HG02943 (cell line): ENCODE results near the gene ZC3H18.

Experiments
- ATAC-seq: cut with Tn5 transposase; IDR thresholded peaks from one replicate; pipeline ENCODE4 v1.9.1; 2021; ENCODE audit warnings: mild to moderate bottlenecking, low read depth, moderate library complexity; ENCODE audit not compliant: unreplicated experiment

The ZC3H18 gene

DNA sequence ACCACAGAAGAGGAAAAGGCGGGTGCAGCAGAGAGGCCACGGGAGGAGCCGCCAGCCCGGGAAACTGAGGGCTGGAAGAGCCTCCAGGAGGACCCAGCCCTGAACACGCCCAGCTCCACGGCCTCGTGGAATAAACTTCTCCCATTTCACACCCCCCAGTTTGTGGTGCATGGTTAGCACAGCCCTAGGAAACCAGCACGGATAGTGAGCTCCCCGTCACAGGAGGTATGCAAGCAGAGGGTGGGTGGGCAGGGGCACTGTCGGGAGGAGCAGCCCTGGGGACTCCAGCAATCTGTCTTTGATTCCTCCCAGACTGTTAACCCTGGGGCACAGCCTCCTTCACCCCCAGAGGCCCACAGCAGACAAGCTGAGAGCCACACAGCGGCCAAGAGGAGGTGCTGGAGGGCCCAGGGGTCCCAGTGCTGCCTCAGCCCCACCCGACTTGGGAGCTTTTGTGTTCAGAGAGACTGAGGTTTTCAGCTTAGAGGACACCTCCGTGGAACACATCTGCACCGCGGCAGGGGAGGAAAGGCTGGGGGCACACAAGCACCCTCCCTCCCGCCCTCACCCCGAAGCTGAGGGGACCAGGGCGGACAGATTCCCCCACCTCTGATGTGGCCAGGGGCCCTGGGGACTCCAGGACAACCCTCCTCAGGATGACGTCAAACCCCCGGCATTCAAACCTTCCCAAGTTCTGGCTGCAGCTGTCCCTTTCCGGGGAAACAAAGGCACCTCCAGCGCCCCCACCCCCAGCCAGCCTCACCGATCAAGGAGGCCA is 66.5 kb downstream of the ZC3H18 start:
- ATAC-seq: no peak

DNA sequence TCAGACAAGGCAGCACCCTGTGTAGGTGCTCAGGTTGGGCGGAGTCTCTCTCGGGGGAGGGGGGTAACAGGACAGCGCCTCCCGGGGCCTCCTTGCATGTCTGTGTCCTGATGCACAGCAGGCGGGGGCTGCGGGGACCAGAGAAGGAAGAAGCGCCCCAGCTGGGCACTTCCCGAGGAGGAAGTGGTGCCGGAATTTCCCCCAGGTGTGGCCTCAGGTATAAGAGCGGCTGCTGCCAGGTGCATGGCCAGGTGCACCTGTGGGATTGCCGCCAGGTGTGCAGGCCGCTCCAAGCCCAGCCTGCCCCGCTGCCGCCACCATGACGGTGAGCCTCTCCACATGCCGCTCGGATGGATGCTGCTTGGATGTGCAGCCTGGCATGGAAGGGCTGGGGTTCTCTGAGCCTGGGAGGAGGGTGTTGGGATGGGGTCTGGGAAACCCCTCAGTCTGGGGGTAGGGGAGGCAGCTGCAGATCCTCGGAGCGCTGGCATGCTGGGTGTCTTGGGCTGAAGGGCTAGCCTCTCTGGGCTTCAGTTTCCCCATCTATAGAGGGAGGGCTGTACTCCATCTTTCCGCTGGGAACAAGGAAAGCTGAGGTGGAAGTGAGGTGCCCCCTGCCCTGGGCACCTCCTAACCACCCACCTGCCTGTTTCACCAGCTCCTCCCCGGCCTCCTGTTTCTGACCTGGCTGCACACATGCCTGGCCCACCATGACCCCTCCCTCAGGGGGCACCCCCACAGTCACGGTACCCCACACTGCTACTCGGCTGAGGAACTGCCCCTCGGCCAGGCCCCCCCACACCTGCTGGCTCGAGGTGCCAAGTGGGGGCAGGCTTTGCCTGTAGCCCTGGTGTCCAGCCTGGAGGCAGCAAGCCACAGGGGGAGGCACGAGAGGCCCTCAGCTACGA is 68.4 kb downstream of the ZC3H18 start, which contains the start of gene IL17C:
IL17C (plus strand) TSS at position 250 of the 908 bp plus-strand sequence; CDS start at position 320, 70 bp downstream.
- ATAC-seq: no peak

DNA sequence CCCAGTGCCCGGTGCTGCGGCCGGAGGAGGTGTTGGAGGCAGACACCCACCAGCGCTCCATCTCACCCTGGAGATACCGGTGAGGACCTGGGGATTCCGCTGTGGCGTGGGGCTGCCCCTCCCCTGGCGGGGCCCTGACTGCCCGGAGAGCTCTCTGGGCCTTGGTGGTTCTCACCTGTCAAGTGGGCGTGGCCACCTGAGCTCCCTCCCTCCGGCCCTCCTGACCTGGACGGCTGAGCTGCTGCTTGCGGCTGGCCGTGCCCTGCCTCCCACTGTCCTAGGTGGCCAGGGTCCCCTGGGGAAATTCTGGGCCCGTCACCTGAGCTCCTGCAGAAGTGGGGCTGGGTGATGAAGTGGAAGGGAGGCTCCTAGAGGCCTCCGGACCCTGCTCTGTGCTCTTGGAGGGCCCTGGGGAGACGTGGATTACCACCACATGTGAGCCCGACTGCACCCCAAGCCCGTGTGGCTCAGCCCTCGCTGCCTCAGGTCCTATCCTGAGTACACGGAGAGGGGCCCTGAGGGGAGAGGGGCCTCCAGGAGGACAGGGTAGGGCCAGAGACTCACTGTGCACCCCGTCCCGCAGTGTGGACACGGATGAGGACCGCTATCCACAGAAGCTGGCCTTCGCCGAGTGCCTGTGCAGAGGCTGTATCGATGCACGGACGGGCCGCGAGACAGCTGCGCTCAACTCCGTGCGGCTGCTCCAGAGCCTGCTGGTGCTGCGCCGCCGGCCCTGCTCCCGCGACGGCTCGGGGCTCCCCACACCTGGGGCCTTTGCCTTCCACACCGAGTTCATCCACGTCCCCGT is 69.2 kb downstream of the ZC3H18 start:
- ATAC-seq: no peak

DNA sequence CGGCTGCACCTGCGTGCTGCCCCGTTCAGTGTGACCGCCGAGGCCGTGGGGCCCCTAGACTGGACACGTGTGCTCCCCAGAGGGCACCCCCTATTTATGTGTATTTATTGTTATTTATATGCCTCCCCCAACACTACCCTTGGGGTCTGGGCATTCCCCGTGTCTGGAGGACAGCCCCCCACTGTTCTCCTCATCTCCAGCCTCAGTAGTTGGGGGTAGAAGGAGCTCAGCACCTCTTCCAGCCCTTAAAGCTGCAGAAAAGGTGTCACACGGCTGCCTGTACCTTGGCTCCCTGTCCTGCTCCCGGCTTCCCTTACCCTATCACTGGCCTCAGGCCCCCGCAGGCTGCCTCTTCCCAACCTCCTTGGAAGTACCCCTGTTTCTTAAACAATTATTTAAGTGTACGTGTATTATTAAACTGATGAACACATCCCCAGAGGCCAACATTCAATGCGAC is 69.9 kb downstream of the ZC3H18 start:
- no peak for ATAC-seq

DNA sequence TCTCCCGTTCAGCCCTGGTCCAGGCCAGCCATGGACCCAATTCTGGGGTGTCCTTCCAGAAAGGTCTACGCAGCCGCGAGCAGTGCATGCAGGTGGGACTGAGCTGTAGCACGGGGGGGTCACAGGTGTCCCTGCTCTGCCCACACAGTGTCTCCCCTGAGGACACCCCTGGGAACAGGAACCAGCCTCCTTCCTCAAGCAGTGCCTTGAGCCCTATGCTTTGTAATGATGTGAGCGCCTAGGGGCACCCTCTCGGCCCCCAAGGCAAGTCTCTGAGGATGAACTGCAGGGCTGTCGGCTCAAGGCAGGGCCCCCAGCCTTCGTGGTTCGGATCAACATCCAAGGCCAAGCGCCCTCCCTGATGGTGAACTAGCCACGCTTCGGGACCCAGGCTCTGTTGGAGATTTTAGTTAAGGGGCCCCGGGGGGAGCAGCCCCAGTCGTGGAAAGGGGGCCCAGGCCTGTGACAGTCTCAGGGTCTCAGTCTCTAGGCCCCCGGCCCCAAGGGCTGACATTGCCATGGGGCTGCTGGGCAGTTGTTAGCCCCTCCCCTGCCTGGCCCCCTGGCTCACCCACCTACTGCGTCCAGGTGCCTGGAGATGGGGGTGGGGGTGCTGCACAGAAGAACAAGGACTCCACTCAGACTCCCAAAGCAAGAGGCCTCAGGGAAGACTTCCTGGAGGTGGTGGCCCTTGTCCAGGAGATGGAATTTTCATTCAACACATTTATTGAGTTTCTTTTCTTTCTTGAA is 70.5 kb downstream of the ZC3H18 start:
- no peak for ATAC-seq

DNA sequence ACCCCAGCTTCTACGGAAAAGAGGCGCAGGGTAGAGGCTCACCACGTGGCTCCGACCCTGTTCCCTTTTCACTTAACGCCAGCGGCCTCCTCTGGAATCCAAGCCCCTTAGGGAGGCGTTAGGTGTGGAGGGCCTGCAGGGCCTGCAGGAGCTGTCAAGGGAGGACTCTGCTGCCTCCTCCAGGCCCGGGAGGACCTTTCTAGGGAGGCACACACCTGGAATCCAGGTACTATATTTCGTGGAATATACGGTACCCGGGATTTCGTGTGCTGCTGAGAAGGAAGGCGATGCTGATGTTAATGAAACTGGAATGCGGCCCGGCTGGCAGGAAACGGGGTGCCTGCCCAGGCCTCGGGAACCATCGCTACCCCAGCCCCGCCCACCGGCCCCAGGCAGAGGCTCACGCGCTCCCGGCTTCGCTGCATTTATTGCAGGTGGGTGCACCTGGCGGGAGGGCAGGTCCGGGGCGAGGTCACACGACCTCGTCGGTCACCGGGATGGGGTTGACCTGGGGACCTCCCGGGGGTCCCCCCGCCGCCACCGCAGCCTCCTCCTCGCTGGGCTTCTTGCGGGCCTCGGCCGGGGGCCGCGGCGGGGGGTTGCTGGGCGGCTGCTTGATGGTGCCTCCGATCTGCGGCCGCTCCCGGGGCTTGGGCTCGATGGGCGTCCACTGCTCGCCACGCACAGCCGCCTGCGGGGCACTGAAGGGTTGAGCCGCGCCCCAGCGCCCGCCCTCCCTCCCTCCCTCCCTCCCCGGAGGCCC is 72.9 kb downstream of the ZC3H18 start:
- ATAC-seq: no peak

DNA sequence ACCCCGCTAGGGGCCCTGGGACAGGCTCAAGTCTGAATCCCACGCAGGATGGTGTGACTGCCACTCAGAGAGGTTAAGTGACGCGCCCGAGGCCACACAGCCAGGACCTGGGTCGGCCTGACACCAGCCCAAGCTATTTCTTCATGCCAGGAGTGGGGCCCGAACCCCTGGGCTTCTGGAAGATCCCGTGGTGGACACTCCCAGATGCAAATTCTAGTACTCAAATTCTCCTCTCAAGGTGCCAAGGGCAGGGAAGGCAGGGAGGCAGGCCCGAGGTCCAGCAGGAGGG is 73.4 kb downstream of the ZC3H18 start:
- no peak for ATAC-seq

DNA sequence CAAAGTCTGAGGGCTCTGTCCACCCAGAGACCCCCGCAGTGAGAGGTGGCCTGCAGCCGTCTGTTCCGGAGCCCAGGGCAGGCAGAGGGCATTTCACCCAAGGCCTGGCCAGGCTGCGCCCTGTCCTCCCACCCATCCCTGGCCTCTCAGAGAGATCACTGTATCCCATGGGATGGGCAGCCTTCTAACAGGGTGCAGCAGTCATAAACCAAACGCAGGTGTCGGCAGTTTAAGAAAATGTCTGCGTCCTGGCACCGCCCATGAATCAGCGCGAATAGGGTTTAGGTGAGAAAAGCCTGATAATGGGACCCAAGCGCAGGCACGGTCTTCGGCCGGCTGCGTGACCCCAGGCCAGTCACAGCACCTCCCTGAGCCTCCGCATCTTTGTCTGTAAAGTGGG is 75.3 kb downstream of the ZC3H18 start:
- ATAC-seq: no peak

DNA sequence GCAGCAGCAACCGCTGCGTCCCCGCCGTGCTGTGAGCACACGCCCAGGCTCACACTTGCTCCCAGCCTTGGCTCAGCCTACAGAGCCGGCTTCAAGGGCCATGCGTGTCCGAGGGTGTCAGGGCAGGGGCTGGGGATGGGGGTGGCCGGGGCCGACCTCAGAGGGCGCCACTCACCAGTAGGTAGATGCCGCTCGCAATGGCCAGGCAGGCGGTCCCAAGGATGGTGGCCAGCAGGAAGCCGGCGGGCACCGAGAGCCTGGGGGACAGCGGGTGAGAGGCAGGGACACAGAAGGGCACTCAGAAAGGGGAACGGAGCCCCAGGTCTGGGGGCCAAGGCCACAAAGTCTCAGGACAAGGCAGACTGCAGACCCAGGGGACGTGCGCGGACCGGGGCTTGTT is 75.7 kb downstream of the ZC3H18 start:
- no peak for ATAC-seq

DNA sequence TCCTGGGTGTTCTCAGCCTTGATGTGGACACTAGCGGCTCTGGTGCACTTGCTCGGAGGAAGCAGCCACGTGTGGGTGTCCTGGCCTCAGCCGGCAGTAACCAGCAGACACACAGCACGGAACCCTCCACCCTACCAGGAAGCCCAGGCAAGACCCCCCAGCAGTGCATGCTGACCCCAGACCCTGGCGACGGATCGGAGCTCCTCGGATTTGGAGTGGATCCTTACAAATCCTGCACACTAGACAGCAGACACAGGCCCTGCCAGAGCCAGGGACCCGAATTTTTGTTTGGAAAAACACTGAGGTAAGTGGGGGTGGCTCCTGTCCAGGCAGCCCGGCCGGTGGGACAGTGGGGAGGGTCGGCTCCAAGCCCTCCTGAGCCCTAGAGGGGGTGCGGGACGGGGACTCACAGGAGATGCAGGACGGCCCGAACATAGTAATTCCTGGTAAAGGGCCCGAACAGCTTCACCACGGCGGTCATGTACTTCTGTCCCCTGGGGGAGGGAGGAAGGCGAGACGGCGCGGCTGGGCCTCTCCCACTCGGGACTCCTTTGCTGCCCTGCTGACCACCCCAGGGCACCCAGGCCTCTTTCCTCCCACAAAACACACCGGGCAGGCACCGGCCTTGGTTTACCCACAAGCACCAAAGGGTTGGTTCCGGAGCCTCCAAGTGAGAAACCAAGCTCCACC is 76.3 kb downstream of the ZC3H18 start:
- ATAC-seq: no peak

DNA sequence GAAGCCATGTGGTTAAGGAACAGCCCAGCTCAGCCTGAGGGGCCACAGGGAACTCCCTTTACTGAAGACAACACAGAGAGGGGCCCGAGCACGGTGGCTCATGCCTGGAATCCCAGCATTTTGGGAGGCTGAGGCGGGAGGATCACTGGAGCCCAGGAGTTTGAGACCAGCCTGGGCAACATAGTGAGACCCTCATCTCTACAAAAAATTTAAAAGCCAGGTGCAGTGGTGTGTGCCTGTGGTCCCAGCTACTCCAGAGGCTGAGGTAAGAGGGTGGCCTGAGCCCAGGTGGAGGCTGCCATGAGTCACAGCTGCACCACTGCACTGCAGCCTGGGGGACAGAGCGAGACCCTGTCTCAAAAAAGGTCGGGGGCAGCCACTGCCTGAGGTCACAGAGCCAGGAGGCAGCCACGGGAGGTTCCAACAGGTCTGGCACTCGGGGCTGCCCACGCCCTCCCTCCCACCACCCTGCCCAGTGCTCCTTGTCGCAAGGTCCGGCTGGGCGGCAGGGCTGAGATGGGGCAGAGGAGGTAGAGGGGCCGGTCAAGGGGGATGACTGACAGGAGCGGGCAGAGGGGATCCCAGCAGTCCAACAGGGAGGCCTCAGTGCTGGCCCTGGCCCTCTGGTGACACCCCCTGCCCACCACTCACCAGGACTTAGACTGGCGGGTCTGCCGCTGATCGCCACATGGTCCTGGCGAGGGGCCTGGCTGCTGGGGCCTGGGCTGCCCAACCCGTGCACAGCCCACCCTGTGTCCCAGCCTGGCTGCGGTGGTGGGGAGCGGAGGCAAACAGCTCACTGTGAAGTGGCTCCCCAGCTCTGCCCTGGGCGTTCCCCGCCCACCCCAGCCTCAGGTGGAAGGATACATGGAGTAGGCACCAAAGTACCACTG is 77.2 kb downstream of the ZC3H18 start:
- no peak for ATAC-seq

DNA sequence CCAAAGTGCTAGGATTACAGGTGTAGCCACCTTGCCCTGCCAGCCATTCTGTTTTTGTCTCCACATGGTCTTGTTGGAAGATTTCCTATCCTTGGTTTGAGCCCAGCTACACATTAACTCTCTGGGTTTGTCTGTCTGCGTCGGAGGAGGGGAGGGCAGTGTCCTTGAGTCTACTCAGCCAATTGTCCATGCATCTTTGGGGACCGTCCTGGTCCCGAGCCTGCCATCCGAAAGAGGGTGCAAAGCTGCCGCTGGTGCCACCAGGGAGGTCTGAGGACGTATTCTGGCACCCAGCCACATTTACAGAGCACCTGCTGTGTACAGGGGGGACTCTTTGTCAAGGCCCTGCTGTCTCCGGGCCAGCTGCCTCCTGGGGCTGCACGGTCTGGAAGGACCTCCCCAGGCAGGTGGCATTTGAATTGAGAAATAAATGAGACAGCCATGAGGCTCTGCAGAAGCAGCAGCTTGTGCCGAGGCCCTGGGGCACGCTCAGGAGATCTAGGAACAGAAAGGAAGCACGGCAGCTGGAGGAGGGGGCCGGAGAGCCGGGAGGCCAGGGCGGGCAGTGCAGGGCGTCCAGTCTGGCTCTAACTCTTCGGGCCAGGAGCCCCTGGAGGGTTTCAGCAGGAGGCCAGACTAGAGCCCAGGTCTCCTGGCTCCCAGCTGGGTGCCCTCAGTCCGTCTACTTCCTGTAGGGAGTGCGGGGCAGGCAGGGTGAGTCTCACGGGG is 79.2 kb downstream of the ZC3H18 start:
- ATAC-seq: no peak

DNA sequence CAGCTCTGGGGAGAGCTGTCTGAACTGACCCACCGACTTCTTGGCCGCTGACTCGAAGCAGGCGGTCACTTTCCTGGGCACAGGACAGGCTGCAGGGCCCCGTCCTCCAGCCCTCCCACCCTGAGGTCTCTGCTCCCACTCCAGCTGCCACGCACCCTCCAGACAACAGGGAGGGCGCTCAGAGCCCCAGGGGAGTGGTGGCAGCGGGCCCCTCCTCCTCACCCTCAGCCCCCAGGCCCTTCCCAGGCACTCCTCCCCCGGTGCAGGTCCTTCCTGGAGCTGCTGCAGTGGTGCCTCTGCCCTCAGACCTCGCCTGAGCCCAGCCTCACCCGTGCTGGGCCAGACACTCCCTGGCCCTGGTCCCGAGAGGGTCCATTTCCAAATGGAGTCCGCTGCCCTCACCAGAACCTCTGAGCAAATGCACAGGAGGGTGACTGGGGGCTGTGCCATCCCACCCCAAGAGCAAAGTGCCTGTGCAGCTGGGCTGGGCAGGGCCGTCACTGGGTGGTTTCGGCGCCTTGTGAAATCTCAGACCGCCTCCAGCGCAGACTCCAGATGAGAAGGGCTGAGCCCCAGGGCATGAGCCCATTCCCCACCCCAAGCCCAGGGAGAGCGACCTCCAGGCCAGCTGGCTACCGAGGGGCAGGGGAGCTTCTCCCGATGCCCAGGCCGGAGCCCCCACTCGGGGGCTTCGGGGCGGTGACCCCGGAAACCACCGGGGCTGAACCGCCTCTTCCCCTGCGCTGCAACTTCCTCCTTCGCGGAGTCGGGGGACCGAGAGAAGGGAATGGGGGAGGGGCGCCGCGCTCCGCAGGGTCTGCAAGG is 79.9 kb downstream of the ZC3H18 start:
- ATAC-seq: peak; percentile 15

DNA sequence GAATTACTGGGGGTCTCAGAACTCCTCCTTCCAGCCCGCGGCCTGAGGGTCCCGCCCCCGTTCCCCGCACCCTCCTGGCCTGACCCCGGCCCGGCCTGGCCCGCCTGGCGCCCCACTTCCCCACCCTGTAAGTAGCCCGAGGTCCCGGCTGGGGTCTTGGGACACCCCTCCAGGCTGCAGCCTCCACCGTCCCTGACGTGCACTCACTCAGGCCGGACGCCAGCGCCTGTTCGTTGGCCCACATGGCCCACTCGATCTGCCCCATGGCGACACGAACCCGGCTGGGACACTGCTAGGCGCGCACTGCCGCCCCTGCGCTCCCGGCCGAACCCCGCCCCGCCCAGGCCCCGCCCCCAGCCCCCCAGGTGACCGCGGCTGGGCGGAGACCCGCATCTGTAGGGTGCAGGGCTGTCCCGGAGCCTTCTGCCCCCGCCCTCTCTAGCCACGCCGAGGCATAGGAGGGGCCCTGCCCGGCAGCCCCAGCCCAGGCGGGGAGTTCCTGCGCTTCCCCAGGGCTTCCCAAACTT is 80.6 kb downstream of the ZC3H18 start, which contains the start of gene CYBA:
CYBA (minus strand) TSS at position 305 of the 527 bp plus-strand sequence; CDS start at position 265, 40 bp downstream.
- peak; percentile 66 for ATAC-seq

DNA sequence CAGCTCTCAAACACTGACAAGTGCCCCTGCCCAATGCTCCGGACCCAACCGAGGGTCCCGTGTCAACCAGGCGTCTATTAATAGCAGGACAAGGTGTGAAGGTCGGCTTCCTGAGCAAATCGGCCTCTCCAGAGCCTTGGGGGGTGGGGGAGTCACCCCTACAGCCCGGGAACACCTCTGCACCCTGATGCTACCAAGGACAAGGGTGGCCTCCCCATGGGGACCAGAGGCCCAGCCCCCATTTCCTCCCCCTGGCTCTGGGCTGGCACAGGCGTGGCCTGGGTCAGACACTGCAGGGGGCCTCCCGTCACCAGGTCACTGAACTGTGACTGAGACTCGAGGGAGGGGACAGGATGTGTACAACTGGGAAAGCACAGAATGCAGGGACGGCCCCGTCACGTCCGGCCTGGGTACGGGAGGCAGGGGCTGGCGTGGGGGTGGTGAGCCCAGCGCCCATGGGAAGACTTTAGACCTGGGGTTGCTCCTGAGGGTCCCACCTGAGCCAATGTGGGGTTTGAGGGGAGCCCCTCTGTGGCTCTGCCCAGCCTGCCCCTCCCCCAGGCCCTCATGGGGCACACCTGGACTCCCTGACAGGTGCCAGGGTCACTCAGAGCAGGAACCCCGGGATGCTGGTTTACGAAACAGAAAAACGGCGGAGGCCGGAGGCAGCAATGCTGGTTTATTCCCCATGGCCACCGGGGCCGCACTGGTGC is 81.2 kb downstream of the ZC3H18 start:
- peak; percentile 74 for ATAC-seq
